MM.1S (cell line): Measurements from ENCODE around the gene BCL2.

ENCODE experiments used
- DNase-seq: peaks from one replicate; pipeline ENCODE4 v3.0.0-alpha.2; 2015
- H2AFZ ChIP-seq: fragments of 300-600 bp; sonication (generic); 2 replicates; pipeline ENCODE4 v1.6.0; 2016; ENCODE audit warnings: antibody characterized with exemption, low read length
- H3F3A ChIP-seq: fragments of 300-600 bp; sonication (generic); 2 replicates; pipeline ENCODE4 v1.6.1; 2016; ENCODE audit warnings: mild to moderate bottlenecking, antibody characterized with exemption, low read length, moderate library complexity, mixed read lengths; ENCODE audit not compliant: insufficient read depth
- H3K27ac ChIP-seq: fragments of 300-600 bp; sonication (generic); 2 replicates; pipeline ENCODE4 v1.5.1; 2016; ENCODE audit warnings: mild to moderate bottlenecking, low read length
- H3K27me3 ChIP-seq: fragments of 300-600 bp; sonication (generic); replicated peaks from 2 replicates; pipeline ENCODE4 v1.6.0; 2016; ENCODE audit warnings: low read length; ENCODE audit not compliant: insufficient read depth
- H3K36me3 ChIP-seq: fragments of 300-600 bp; sonication (generic); replicated peaks from 2 replicates; pipeline ENCODE4 v1.6.1; 2016; ENCODE audit warnings: mild to moderate bottlenecking, low read length, mixed read lengths; ENCODE audit not compliant: insufficient read depth
- H3K4me1 ChIP-seq: fragments of 300-600 bp; sonication (generic); 2 replicates; pipeline ENCODE4 v1.6.1; 2016; ENCODE audit warnings: low read length, mixed read lengths
- H3K4me2 ChIP-seq: fragments of 300-600 bp; sonication (generic); 2 replicates; pipeline ENCODE4 v1.6.0; 2016; ENCODE audit warnings: low read depth, low read length
- H3K4me3 ChIP-seq: fragments of 300-600 bp; sonication (generic); 2 replicates; pipeline ENCODE4 v1.5.1; 2016; ENCODE audit warnings: low read length, mixed read lengths
- H3K79me2 ChIP-seq: fragments of 300-600 bp; sonication (generic); 2 replicates; pipeline ENCODE4 v1.6.1; 2016; ENCODE audit warnings: mixed run types, low read length, mixed read lengths
- H3K9ac ChIP-seq: fragments of 300-600 bp; sonication (generic); 2 replicates; pipeline ENCODE4 v1.6.1; 2016; ENCODE audit warnings: low read length, mixed read lengths
- H3K9me2 ChIP-seq: fragments of 300-600 bp; sonication (generic); replicated peaks from 2 replicates; pipeline ENCODE4 v1.6.1; 2016; ENCODE audit warnings: mild to moderate bottlenecking, low read length, mixed read lengths; ENCODE audit not compliant: insufficient read depth
- H3K9me3 ChIP-seq: fragments of 300-600 bp; sonication (generic); replicated peaks from 2 replicates; pipeline ENCODE4 v1.6.1; 2016; ENCODE audit warnings: mild to moderate bottlenecking, low read length, mixed read lengths; ENCODE audit not compliant: insufficient read depth
- H4K20me1 ChIP-seq: fragments of 300-600 bp; sonication (generic); 2 replicates; pipeline ENCODE4 v1.6.1; 2016; ENCODE audit warnings: mild to moderate bottlenecking, low read length, moderate library complexity, mixed read lengths; ENCODE audit not compliant: insufficient read depth
- CTCF ChIP-seq: fragments of 300-600 bp; sonication (generic); IDR thresholded peaks from 2 replicates; pipeline ENCODE4 v1.5.1; 2016; ENCODE audit warnings: antibody characterized with exemption, low read length, mixed read lengths
- EZH2 ChIP-seq: fragments of 300-600 bp; sonication (generic); optimal IDR thresholded peaks from 2 replicates; pipeline ENCODE3; 2017; ENCODE audit warnings: low read depth, mild to moderate bottlenecking, antibody characterized with exemption, low read length, mixed read lengths
- EZH2phosphoT487 ChIP-seq: fragments of 300-600 bp; sonication (generic); IDR thresholded peaks from 2 replicates; pipeline ENCODE4 v1.6.1; 2018; ENCODE audit warnings: antibody characterized with exemption, low read length

Gene BCL2

GRCh38 chr18:63085611-63086010 lies 234.0 kb downstream of the BCL2 start:
- Histone ChIP-seq H3F3A (no peaks in the 10 kb centered on the region), H3K9ac (no peak overlapping the region), H3K4me1 (no peaks in the 10 kb centered on the region), H3K27ac (no peak overlapping the region), H3K9me2 (no peaks in the 10 kb centered on the region), H2AFZ (no peak overlapping the region), H3K4me2 (no peak overlapping the region), H3K79me2 (no peaks in the 10 kb centered on the region), H3K27me3 (no peaks in the 10 kb centered on the region), H4K20me1 (no peaks in the 10 kb centered on the region), H3K4me3 (no peak overlapping the region), H3K9me3 (no peaks in the 10 kb centered on the region), H3K36me3 (no peaks in the 10 kb centered on the region)
- DNase-seq, result no peak
- TF ChIP-seq EZH2, result no peak
- no peak for TF ChIP-seq CTCF
- TF ChIP-seq EZH2phosphoT487, result no peak

- TF ChIP-seq EZH2 (no peak), EZH2phosphoT487 (no peak)
- no peaks in the 10 kb centered on the region for H3F3A ChIP-seq
- H3K9ac ChIP-seq, result no peak overlapping the region
- no peak for DNase-seq
- no peaks in the 10 kb centered on the region for H3K9me2 ChIP-seq
- H3K4me1 ChIP-seq, result no peaks in the 10 kb centered on the region
- no peaks in the 10 kb centered on the region for H3K79me2 ChIP-seq
- H3K4me3 ChIP-seq, result no peak overlapping the region
- H4K20me1 ChIP-seq, result no peaks in the 10 kb centered on the region
- no peaks in the 10 kb centered on the region for H3K9me3 ChIP-seq
- H2AFZ ChIP-seq, result no peak overlapping the region
- H3K27me3 ChIP-seq, result no peaks in the 10 kb centered on the region
- H3K27ac ChIP-seq, result no peak overlapping the region
- no peaks in the 10 kb centered on the region for H3K36me3 ChIP-seq
- H3K4me2 ChIP-seq, result no peak overlapping the region
These were observed 235.3 kb downstream of the BCL2 start for GRCh38 chr18:63084219-63084618.

DNA sequence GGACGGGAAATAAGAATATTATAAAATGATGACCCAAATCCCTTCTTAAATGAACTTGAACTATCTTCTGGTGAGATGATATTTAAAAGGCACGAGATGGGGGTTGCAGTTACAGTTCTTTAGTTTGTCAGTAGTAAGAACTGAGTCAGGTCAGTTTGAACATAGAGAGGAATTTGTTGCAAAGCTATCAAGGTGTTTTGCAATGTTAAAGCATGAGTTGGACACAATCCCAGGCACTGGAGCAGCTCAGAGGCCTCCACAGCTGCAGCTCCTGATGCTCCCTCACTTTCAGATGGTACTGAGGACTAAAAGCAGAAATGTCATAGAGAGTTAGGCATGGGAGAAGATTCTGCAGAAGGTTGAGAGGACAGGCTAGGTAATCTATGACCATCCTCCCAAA lies 236.0 kb downstream of the BCL2 start:
- no peak overlapping the region for H3K4me3 ChIP-seq
- no peaks in the 10 kb centered on the region for H3K79me2 ChIP-seq
- no peaks in the 10 kb centered on the region for H4K20me1 ChIP-seq
- no peak overlapping the region for H2AFZ ChIP-seq
- H3K9me2 ChIP-seq, result no peaks in the 10 kb centered on the region
- H3K9ac ChIP-seq, result no peak overlapping the region
- H3F3A ChIP-seq, result peaks cover 5% of the 10 kb centered on the region; the same call in 1 of the 2 replicates
- TF ChIP-seq EZH2, result no peak
- TF ChIP-seq CTCF, result no peak
- TF ChIP-seq EZH2phosphoT487, result no peak
- H3K9me3 ChIP-seq, result no peaks in the 10 kb centered on the region
- H3K4me1 ChIP-seq, result peaks cover 1% of the 10 kb centered on the region; the same call in 1 of the 2 replicates
- H3K27ac ChIP-seq, result no peak overlapping the region
- H3K36me3 ChIP-seq, result no peaks in the 10 kb centered on the region
- H3K4me2 ChIP-seq, result no peak overlapping the region
- no peaks in the 10 kb centered on the region for H3K27me3 ChIP-seq
- DNase-seq, result no peak

DNA sequence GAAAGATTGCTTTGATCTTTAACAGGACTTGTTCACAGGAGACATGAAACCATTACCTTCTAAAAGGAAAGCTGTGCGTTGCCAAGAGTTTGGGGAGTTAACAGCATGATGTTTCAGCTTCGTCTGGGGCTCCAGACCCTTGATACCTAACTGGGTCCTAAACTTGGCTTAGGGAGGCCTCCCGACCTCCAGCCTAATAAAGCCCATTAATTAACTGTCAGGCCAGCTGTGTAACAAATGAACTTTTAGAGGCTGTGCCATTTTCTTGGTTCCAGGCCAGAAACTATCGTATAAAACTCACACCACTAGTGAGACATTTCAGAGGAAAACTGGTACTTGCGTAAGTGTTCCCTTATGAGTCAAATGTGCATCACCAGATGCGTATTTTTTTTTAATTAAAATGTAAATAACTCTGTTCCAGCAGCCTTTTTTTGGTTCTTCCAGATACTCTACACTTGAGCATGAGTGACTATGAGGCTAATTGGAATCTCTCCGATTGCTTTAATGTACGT lies 236.5 kb downstream of the BCL2 start:
- no peak overlapping the region for H3K27ac ChIP-seq
- H3K9ac ChIP-seq, result no peak overlapping the region
- H3K9me3 ChIP-seq, result no peaks in the 10 kb centered on the region
- TF ChIP-seq EZH2, result no peak
- no peak for TF ChIP-seq CTCF
- no peak for TF ChIP-seq EZH2phosphoT487
- no peaks in the 10 kb centered on the region for H3K36me3 ChIP-seq
- no peak overlapping the region for H2AFZ ChIP-seq
- DNase-seq, result no peak
- H3K9me2 ChIP-seq, result no peaks in the 10 kb centered on the region
- no peaks in the 10 kb centered on the region for H4K20me1 ChIP-seq
- H3K4me3 ChIP-seq, result no peak overlapping the region
- no peaks in the 10 kb centered on the region for H3K27me3 ChIP-seq
- no peaks in the 10 kb centered on the region for H3K79me2 ChIP-seq
- peaks cover 7% of the 10 kb centered on the region; the same call in 1 of the 2 replicates for H3F3A ChIP-seq
- no peak overlapping the region for H3K4me2 ChIP-seq
- H3K4me1 ChIP-seq, result peaks cover 4% of the 10 kb centered on the region; the same call in 1 of the 2 replicates
